GM12891 (cell line): ENCODE data around the gene SLCO2A1.

Experiments used
- DNase-seq: peaks from one replicate; pipeline ENCODE4 v3.0.0; 2011; ENCODE audit warnings: low spot score; ENCODE audit not compliant: insufficient read length
- FAIRE-seq: peaks from 2 replicates; lab custom pipeline; 2011; peaks lifted over from hg19 to GRCh38; lab: Jason Lieb, UNC
- PAX5 ChIP-seq: IDR thresholded peaks from 2 replicates; pipeline ENCODE4 v1.6.1; 2011; ENCODE audit warnings: low read length, moderate library complexity, mild to moderate bottlenecking; ENCODE audit not compliant: insufficient read depth, severe bottlenecking
- POLR2A ChIP-seq: IDR thresholded peaks from 2 replicates; pipeline ENCODE4 v1.6.1; 2011; ENCODE audit warnings: low read depth, low read length, control low read depth
- POLR2AphosphoS5 ChIP-seq: IDR thresholded peaks from 2 replicates; pipeline ENCODE4 v1.6.1; 2011; ENCODE audit warnings: low read depth, low read length, control low read depth
- POU2F2 ChIP-seq: IDR thresholded peaks from 2 replicates; pipeline ENCODE4 v1.6.1; 2011; ENCODE audit warnings: low read depth, mild to moderate bottlenecking, control low read depth, low read length, moderate library complexity
- SPI1 ChIP-seq: IDR thresholded peaks from 2 replicates; pipeline ENCODE4 v1.6.1; 2011; ENCODE audit warnings: low read depth, low read length, control low read depth
- TAF1 ChIP-seq: IDR thresholded peaks from 2 replicates; pipeline ENCODE4 v1.6.1; 2011; ENCODE audit warnings: low read depth, low read length, control low read depth

Gene SLCO2A1

DNA sequence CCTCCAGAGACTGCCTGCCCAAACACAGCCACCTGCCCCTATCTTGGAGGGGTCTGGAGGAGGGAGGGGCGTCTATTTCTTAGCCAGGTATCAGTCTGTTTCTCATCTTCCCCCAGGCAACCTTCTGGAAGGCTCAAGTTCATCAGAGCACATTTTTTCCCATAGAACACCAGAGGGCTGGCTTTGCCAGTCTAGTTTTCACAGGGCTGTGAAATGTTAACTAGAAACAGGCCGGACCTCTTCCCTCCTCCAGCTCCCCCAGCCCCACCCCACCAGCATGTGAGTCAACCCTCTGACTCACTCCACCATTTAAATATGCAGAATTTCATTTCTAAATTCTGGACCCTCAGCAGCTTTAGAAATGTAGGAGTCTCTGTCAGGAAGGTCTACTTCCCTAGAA lies 66.9 kb downstream of the SLCO2A1 start:
- no peak for TF ChIP-seq TAF1
- TF ChIP-seq POLR2A = no peak
- no peak for TF ChIP-seq PAX5
- TF ChIP-seq POU2F2 = no peak
- no peak for TF ChIP-seq POLR2AphosphoS5
- no peak for TF ChIP-seq SPI1
- FAIRE-seq (no peak), DNase-seq (no peak)

DNA sequence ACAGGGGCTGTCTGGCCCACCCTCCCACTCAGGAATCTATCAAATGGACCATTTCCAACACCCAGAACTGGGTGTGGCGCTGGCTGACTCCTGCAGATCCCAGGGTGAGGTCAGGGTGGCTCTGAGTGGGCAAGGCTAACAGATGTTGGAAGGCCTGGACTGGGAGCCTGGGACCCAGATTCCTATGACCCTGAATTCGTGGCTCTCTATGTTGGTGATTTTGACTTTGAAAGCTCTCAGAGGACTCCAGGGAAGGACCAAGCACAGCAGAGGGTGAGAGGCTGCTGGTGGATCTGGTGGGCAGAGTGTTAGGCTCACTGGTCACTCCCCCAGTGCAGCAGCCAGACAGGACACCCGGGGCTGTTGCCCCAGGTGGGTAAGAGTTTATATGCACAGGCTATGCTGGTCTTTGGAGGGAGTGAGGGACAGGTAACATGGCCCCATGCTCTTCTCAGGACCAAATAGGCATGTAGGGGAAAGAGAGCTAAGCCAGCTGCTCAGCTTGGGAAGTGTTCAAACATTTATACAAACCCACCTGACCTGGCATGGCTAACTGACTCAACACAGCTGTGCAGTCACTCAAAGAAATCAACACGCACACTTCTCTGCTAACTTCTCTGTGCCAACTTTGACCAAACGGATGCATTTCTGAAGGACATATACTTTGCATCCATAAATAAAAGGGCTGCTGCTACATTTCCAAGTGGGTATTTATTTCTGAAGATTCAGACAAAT lies 71.5 kb downstream of the SLCO2A1 start:
- DNase-seq (no peak), FAIRE-seq (no peak)
- TF ChIP-seq SPI1 (no peak), PAX5 (no peak), POLR2AphosphoS5 (no peak), TAF1 (no peak), POLR2A (no peak), POU2F2 (no peak)

DNA sequence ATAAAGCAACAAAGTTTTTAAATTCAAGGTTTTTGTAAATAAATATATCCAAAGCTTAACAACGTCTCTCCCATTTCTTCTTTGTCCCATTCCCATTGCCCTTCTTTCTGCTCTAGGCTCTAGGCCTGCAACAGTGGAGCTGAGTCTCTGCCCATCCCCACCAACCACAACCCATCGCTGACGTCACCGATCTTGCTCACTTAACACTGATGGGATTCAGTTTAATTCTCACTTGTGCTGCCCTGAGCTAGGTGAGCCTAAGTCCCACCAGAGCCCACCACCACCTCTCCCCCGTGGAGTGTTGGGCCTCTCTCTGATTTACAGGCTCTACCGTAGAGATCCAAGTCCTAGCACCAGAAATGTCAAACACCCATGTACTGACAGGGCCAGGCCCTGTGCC lies 72.7 kb downstream of the SLCO2A1 start:
- FAIRE-seq = no peak
- TF ChIP-seq SPI1 = no peak
- TF ChIP-seq POLR2A = no peak
- no peak for DNase-seq

DNA sequence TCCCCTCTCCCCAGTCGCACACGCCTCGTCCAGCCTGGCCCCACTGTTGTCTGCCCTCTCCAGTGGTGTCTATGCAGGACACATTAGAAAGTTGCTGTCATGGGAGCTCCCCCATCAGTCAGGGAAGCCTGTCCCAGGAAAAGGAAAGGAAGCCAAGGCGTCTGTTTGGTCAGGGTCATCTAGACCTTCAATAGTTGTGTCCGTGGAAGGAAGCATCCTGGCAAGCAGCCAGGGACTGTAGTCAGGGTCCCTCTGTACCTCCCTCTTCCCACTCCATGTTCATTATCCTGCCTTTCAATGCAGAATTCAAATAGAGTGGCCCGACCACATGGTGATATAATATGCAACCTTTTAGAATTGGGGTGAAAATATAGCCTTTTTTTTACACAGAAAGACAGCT lies 73.4 kb downstream of the SLCO2A1 start:
- TF ChIP-seq POU2F2 (no peak), SPI1 (no peak), TAF1 (no peak), POLR2AphosphoS5 (no peak)
- DNase-seq = no peak
- FAIRE-seq = no peak

DNA sequence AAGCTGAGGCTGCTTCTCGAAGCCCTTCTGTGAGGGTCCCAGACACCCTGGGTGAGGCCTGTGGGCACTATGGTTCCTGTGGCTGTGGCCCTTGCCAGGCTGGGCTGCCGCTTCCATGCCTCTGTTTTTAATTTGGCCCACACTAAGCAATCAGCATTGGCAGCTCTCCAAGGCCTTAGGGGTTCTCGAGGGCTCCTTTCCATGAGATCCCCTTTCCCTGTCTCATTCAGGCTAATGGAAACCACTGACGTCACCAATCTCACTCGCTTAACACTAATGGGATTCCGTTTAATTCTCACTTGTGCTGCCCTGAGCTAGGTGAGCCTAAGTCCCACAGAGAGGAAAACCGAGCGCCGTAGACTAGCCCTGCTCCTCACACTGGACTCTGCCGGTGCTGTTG lies 73.8 kb downstream of the SLCO2A1 start:
- FAIRE-seq = no peak
- TF ChIP-seq POU2F2 (no peak), POLR2A (no peak), POLR2AphosphoS5 (no peak), TAF1 (no peak), PAX5 (no peak), SPI1 (no peak)
- no peak for DNase-seq

DNA sequence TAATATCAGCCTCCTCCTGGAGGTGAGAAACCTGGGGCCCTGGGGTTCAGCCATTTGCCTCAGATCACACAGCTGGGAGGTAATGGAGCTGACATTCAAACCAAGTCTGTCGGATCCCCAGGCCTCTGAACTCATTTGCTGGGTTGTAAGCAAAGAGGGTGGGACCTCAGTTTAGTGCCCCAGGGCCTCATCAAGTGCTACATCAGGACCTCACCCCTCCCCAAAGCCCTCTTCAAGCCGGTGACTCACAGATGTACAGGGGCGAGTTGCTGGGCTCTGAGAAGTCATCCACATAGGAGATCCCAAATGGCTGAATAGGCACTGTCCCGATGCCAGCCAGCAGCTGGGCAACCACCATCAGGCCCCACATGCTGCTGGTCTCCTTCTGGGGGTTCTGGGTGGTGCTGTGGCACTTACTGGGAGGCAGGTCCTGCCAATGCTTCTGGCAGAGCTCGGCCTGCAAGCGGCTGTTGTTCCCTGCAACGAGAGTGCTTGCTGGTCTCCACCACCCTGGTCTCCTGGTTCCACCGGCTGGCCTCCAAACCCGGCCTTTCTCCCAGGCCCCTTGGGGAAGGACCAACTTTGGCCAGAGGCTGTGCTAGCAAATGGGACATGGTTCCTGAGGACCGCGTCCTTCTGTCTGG lies 74.9 kb downstream of the SLCO2A1 start:
- TF ChIP-seq POU2F2 = no peak
- no peak for TF ChIP-seq PAX5
- no peak for TF ChIP-seq TAF1
- TF ChIP-seq POLR2A = no peak
- no peak for TF ChIP-seq POLR2AphosphoS5
- no peak for TF ChIP-seq SPI1
- FAIRE-seq (no peak), DNase-seq (no peak)

DNA sequence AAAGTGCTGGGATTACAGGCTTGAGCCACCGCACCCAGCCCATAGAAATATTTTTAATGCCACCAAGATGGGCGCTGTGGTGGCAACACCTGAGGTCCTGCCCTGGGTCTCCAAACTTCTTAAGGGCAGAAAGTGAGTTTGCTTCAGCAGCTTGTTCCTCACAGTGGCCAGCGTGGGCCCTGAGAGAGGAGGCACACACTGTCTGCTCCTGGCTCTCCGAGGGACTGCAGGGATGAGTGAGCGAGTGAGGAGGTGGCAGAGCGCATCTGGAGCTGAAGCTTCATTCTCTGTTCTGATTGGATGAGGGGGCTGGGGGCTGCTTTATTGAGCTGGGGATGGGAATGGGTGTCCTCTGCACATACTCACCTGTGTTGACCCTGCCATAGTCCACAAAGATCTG lies 76.4 kb downstream of the SLCO2A1 start:
- TF ChIP-seq POU2F2 = no peak
- TF ChIP-seq SPI1 = no peak
- no peak for TF ChIP-seq PAX5
- no peak for TF ChIP-seq POLR2A
- no peak for TF ChIP-seq TAF1
- TF ChIP-seq POLR2AphosphoS5 = no peak
- DNase-seq = no peak
- FAIRE-seq = no peak

DNA sequence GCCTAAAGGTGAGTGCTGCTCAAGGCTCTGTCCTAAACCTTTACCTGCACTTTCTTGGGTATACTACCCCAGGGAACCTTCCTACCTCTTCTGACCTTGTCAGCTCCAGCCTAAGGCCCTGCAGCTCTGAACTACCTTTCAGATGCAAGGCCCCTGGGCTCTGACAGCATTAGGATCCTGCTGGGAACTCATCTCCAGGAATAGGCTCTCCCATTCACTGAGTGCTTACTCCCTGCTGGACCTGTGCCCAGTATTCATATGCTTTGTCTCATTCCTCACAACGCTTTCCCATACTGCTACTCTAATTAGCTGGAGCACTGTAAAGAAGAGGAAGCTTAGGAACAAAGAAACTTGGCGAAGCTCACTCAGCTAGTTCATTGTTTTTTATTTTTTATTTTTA lies 80.3 kb downstream of the SLCO2A1 start:
- TF ChIP-seq TAF1 (no peak), POLR2A (no peak), POU2F2 (no peak)
- no peak for DNase-seq

DNA sequence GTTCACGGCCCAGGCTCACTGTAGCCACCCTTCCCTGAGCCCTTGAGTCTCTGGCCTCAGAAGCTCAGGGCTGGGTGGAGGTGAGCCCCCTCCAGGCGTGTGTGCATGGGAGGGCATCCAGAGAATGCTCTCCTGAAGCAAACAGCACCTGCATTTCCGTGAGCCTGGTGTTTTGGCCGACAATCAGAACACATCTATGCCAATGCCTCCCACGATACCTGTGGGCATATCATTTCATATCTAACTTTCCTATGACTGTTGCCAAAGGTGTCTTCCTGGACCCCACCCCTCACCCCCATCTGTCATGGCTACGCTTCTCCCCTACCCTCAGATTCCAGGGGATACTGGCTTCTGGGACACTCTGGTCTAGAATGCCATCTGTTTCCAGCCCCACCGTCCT lies 80.7 kb downstream of the SLCO2A1 start:
- DNase-seq (no peak), FAIRE-seq (no peak)
- TF ChIP-seq PAX5 (no peak), TAF1 (no peak), POLR2A (no peak), POU2F2 (no peak), POLR2AphosphoS5 (no peak)

More for the DNA sequence above, 80.3 kb downstream of the SLCO2A1 start:
- FAIRE-seq = no peak

DNA sequence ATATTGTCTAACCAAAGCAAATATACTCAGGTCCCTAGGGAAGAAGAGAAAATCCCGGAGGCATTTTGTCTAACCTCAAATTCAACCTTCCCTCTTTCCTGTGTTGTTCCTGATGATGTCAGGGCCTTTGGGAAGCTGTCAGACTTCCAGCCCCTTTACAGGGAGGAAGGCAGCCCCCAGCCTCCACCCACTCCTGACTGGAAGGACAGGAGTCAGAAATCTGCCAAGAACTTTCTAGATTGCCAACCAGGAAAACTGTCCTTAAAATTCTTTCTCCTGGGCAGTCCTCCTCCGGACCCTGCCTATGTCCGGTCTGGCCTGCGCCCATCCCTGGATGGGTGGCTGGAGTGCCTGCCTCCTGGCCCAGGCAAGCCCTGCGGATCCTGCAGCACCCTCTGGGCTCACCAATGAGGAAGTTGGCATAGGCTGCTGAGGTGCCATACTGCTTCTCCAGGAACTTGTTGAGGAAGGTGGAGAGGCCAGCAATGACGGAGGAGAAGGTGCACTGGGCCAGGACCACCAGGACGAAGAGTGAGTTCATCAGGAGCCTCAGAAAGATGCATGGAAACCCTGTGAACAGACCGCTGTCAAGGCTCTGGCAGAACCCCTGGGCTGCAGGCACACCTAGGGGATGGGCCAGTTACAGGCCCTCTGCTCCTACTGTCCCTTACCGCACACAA lies 81.5 kb downstream of the SLCO2A1 start:
- no peak for TF ChIP-seq POLR2A
- TF ChIP-seq SPI1 = no peak
- no peak for TF ChIP-seq POU2F2
- no peak for TF ChIP-seq TAF1
- no peak for FAIRE-seq
- no peak for DNase-seq
